ENCODE data around the gene FOXR2. TPM values are rescaled to one million over a fixed set of nuclear protein-coding genes. Genes with fewer than 3 reads are reported as not detected.

Gene FOXR2
- total RNA-seq, 4 donors from 2014 or later, result not detected

GRCh38 chrX:55648434-55648833 is 25.2 kb downstream of the FOXR2 start:
- Histone ChIP-seq H3K9me3 (no peaks in the 10 kb centered on the region), H3K27ac (no peak overlapping the region), H3K4me3 (no peak overlapping the region), H3K4me1 (no peaks in the 10 kb centered on the region), H3K36me3 (no peaks in the 10 kb centered on the region), H3K27me3 (no peaks in the 10 kb centered on the region)
- TF ChIP-seq POLR2A (IDR thresholded peaks at IDR 0.05), result no peak
- TF ChIP-seq CTCF (IDR thresholded peaks at IDR 0.05), result no peak
- intact Hi-C loops (cut with DNase I; ENCODE audit: low total_unique reads), result no loop called here
- no peak for DNase-seq

- Histone ChIP-seq H3K4me3 (no peak overlapping the region), H3K9me3 (no peaks in the 10 kb centered on the region), H3K27me3 (no peaks in the 10 kb centered on the region), H3K4me1 (no peaks in the 10 kb centered on the region), H3K27ac (no peak overlapping the region), H3K36me3 (no peaks in the 10 kb centered on the region)
- intact Hi-C loops (cut with DNase I; ENCODE audit: low total_unique reads), result no loop called here
- no peak for DNase-seq
- TF ChIP-seq CTCF (IDR thresholded peaks at IDR 0.05), result no peak
- no peak for TF ChIP-seq POLR2A (IDR thresholded peaks at IDR 0.05)
Observed at GRCh38 chrX:55659931-55660330, 36.7 kb downstream of the FOXR2 start.

- Histone ChIP-seq H3K27me3 (no peaks in the 10 kb centered on the region), H3K4me1 (no peaks in the 10 kb centered on the region), H3K27ac (no peak overlapping the region), H3K4me3 (no peak overlapping the region), H3K9me3 (no peaks in the 10 kb centered on the region), H3K36me3 (no peaks in the 10 kb centered on the region)
- no peak for DNase-seq
- intact Hi-C loops (cut with DNase I; ENCODE audit: low total_unique reads), result no loop called here
- TF ChIP-seq POLR2A (IDR thresholded peaks at IDR 0.05) (no peak), CTCF (IDR thresholded peaks at IDR 0.05) (no peak)
Observed at GRCh38 chrX:55663584-55663983, 40.4 kb downstream of the FOXR2 start.

GRCh38 chrX:55668084-55668483 is 44.9 kb downstream of the FOXR2 start:
- H3K36me3 ChIP-seq, result no peaks in the 10 kb centered on the region
- no peak for DNase-seq
- TF ChIP-seq POLR2A (IDR thresholded peaks at IDR 0.05), result no peak
- no peak for TF ChIP-seq CTCF (IDR thresholded peaks at IDR 0.05)
- intact Hi-C loops (cut with DNase I; ENCODE audit: low total_unique reads), result no loop called here
- H3K9me3 ChIP-seq, result no peaks in the 10 kb centered on the region
- no peak overlapping the region for H3K27ac ChIP-seq
- H3K4me1 ChIP-seq, result no peaks in the 10 kb centered on the region
- no peaks in the 10 kb centered on the region for H3K27me3 ChIP-seq
- H3K4me3 ChIP-seq, result no peak overlapping the region

Small RNAs within 50 kb of the gene (small RNA-seq; reads per million reads assigned to genes)
- gene RF00019, result not detected

Other genes starting within 250 kb of the FOXR2 start
- 10 to 100 TPM; 36.9 to 99.6 (median 66.5) TPM for gene MAGEH1, start 171.3 kb upstream of the FOXR2 start, total RNA-seq
- gene USP51, start 133.6 kb upstream of the FOXR2 start, total RNA-seq, result 1 to 10 TPM in 3 of 4 donors, under 1 TPM in 1; 0.26 to 8.2 (median 4.4) TPM
- 10 to 100 TPM; 25.9 to 48.8 (median 42.2) TPM for gene RRAGB, start 94.3 kb downstream of the FOXR2 start, total RNA-seq